ENCODE measurements around the gene E2F6. TPM values are rescaled to one million over a fixed set of nuclear protein-coding genes. Genes with fewer than 3 reads are reported as not detected.

Gene E2F6
- total and polyA plus RNA-seq, 9 of the 15 experiments (the other 6 are each of a cell fraction or from before 2014, with no cell fraction given): 13.6 to 33.9 (median 26.1) TPM

GRCh38 chr2:11430729-11431128, 35.2 kb downstream of the E2F6 start:
- Histone ChIP-seq H3K79me2 (ENCODE audit: control insufficient read depth, insufficient read depth, low read length) (no peaks in the 10 kb centered on the region), H3K9me3 (replicated peaks; ENCODE audit: control insufficient read depth, insufficient read depth, low read depth, low read length) (no peaks in the 10 kb centered on the region), H3K9me1 (ENCODE audit: control insufficient read depth, insufficient read depth, low read length) (no peaks in the 10 kb centered on the region), H3K27ac (ENCODE audit: extremely low read depth, low read depth, low read length) (no peak overlapping the region), H3K4me3 (no peak overlapping the region), H3K27me3 (ENCODE audit: control insufficient read depth in 2 of 2, insufficient read depth in 2 of 2, low read length in 2 of 2) (no peaks in the 10 kb centered on the region), H3K4me1 (replicated peaks in 1 of 2; ENCODE audit: control insufficient read depth in 2 of 2, insufficient read depth in 2 of 2, low read length in 2 of 2) (no peaks in the 10 kb centered on the region), H2AFZ (ENCODE audit: low read depth, low read length) (no peak overlapping the region), H3K36me3 (ENCODE audit: control insufficient read depth, insufficient read depth, low read length) (no peaks in the 10 kb centered on the region), H3K4me2 (ENCODE audit: insufficient read depth, low read length) (no peak overlapping the region), H3K9ac (ENCODE audit: insufficient read depth in 1 of 2, low read depth in 2 of 2, low read length in 2 of 2) (no peak overlapping the region), H4K20me1 (replicated peaks; ENCODE audit: control insufficient read depth, insufficient read depth, low read length) (no peaks in the 10 kb centered on the region)
- FAIRE-seq (no peak), ATAC-seq (no peak), DNase-seq (ENCODE audit: extremely low read depth in 1 of 4, low spot score in 3 of 4) (no peak)
- no TSS peak for BruUV-seq (replicated peaks)
- in situ Hi-C loops (cut with MboI) (no loop called here), intact Hi-C loops (cut with micrococcal nuclease) (no loop called here)
- 77% methylated on average over 5 of the region's 5 CpGs for WGBS (ENCODE audit: insufficient coverage, low coverage, missing lambda C conversion rate)
- ChIA-PET CTCF (ENCODE audit: low intra/inter-chr PET ratio) (no interaction called here), POLR2A (interaction anchor here (0.7 kb wide), 1 partner anchor 44 kb away, joined by 3 read pairs; no protein-coding TSS in a partner anchor)
- no peak for TF ChIP-seq SMAD2 (IDR thresholded peaks at IDR 0.05; ENCODE audit: low read depth, low read length)
- TF ChIP-seq TEAD2 (tag; IDR thresholded peaks at IDR 0.05): no peak
- TF ChIP-seq CUX1 (CRISPR knock-in tag; IDR thresholded peaks at IDR 0.05): no peak
- no peak for TF ChIP-seq TAF9B (IDR thresholded peaks at IDR 0.05; ENCODE audit: partially characterized antibody)
- no peak for TF ChIP-seq ZKSCAN3 (CRISPR knock-in tag; IDR thresholded peaks at IDR 0.05)
- TF ChIP-seq PTTG1 (tag; IDR thresholded peaks at IDR 0.05; ENCODE audit: low read depth): no peak
- no peak for TF ChIP-seq HDGF (IDR thresholded peaks at IDR 0.05)
- no peak for TF ChIP-seq RFX7 (CRISPR knock-in tag; IDR thresholded peaks at IDR 0.05)
- no peak for TF ChIP-seq CAMTA2 (CRISPR knock-in tag; conservative IDR thresholded peaks at IDR 0.05)
- no peak for TF ChIP-seq USF1 (CRISPR knock-in tag; IDR thresholded peaks at IDR 0.05)
- no peak for TF ChIP-seq ZNF75A (CRISPR knock-in tag; IDR thresholded peaks at IDR 0.05)
- no peak for TF ChIP-seq GMEB1 (CRISPR knock-in tag; IDR thresholded peaks at IDR 0.05)
- TF ChIP-seq CREB5 (CRISPR knock-in tag; IDR thresholded peaks at IDR 0.05): no peak

All from K562 (cell line).